ENCODE measurements around the gene TEC.

DNA sequence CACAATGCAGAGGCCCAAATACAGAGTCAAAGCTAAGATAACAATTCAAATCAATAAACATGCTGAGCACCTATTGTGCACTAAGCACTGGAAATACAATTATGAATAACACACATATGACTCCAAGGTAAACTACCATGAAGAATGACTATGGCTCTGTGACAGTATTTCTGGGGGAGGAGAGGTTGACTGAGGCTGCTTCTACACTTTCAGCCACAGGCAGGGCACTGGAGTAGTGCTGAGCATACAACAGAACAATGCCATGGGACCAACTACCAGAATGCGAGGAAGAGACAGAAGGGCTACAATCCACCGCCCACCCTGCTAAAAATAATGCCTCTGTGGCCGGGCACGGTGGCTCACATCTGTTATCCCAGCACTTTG, 13.7 kb downstream of the TEC start:
- TF ChIP-seq, protein P1, sequence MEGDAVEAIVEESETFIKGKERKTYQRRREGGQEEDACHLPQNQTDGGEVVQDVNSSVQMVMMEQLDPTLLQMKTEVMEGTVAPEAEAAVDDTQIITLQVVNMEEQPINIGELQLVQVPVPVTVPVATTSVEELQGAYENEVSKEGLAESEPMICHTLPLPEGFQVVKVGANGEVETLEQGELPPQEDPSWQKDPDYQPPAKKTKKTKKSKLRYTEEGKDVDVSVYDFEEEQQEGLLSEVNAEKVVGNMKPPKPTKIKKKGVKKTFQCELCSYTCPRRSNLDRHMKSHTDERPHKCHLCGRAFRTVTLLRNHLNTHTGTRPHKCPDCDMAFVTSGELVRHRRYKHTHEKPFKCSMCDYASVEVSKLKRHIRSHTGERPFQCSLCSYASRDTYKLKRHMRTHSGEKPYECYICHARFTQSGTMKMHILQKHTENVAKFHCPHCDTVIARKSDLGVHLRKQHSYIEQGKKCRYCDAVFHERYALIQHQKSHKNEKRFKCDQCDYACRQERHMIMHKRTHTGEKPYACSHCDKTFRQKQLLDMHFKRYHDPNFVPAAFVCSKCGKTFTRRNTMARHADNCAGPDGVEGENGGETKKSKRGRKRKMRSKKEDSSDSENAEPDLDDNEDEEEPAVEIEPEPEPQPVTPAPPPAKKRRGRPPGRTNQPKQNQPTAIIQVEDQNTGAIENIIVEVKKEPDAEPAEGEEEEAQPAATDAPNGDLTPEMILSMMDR (IDR thresholded peaks at IDR 0.05 in 2 of 3, conservative IDR thresholded peaks at IDR 0.05 in 1 of 3; ENCODE audit: borderline replicate concordance in 1 of 3, insufficient read depth in 1 of 3, low read depth in 2 of 3, low read length in 2 of 3): no peak
- TF ChIP-seq POLR2A (IDR thresholded peaks at IDR 0.05; ENCODE audit: borderline replicate concordance, extremely low read depth, insufficient read depth, insufficient read length) (no peak), YY1 (IDR thresholded peaks at IDR 0.05; ENCODE audit: extremely low read depth, insufficient replicate concordance, low read depth, low read length) (no peak), CEBPB (IDR thresholded peaks at IDR 0.05; ENCODE audit: low read depth) (no peak), ZNF274 (IDR thresholded peaks at IDR 0.05; ENCODE audit: low read depth, low read length) (no peak)
- TF ChIP-seq, protein P2, sequence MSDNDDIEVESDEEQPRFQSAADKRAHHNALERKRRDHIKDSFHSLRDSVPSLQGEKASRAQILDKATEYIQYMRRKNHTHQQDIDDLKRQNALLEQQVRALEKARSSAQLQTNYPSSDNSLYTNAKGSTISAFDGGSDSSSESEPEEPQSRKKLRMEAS (IDR thresholded peaks at IDR 0.05): no peak
- TF ChIP-seq, protein P3, sequence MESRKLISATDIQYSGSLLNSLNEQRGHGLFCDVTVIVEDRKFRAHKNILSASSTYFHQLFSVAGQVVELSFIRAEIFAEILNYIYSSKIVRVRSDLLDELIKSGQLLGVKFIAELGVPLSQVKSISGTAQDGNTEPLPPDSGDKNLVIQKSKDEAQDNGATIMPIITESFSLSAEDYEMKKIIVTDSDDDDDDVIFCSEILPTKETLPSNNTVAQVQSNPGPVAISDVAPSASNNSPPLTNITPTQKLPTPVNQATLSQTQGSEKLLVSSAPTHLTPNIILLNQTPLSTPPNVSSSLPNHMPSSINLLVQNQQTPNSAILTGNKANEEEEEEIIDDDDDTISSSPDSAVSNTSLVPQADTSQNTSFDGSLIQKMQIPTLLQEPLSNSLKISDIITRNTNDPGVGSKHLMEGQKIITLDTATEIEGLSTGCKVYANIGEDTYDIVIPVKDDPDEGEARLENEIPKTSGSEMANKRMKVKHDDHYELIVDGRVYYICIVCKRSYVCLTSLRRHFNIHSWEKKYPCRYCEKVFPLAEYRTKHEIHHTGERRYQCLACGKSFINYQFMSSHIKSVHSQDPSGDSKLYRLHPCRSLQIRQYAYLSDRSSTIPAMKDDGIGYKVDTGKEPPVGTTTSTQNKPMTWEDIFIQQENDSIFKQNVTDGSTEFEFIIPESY (IDR thresholded peaks at IDR 0.05; ENCODE audit: extremely low read depth, insufficient replicate concordance, low read length): no peak
